Measurements from ENCODE around the gene KLHL20. TPM values are rescaled to one million over a fixed set of nuclear protein-coding genes. Genes with fewer than 3 reads are reported as not detected.
"Not testable (repeated sequence)": the region's sequence is repeated elsewhere in the genome, so short reads cannot be mapped to it uniquely, and the experiment has no call there.

Gene KLHL20
- total RNA-seq, 5 donors from 2014 or later (not counting 1 experiment from before 2014, with no cell fraction given): 28.7 to 34.5 (median 31.2) TPM

DNA sequence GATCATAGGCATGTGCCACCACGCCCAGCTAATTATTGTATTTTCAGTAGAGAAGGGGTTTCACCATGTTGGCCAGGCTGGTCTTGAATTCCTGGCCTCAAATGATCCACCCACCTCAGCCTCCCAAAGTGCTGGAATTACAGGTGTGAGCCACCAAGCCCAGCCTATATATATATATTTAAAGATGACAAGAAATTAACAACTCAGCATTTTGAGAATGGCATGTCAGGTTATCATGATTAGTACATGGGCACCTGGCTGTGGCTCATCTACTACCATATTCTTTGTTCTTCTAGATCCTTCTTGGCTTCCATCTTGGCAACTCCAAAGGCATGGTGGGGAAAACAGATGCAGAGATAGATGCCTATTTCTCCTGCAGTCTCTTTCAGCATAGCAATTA, 85.2 kb downstream of the KLHL20 start:
- H3K27me3 Mint-ChIP-seq; H3K27ac Mint-ChIP-seq; H3K27me3 ChIP-seq (replicated peaks in 1 of 2; ENCODE audit: control insufficient read depth in 2 of 2, extremely low read depth in 1 of 2, insufficient read depth in 2 of 2, low read length in 1 of 2); ATAC-seq (replicated peaks in 1 of 4); H3K27ac ChIP-seq (ENCODE audit: low read length); H3K9me3 ChIP-seq; CTCF ChIA-PET; H3K4me1 Mint-ChIP-seq; H3K9me3 Mint-ChIP-seq; H3K4me3 Mint-ChIP-seq; H3K36me3 ChIP-seq (ENCODE audit: control insufficient read depth in 2 of 2, extremely low read depth in 1 of 2, insufficient read depth in 1 of 2, low read length in 1 of 2); H3K4me3 ChIP-seq (ENCODE audit: control insufficient read depth in 1 of 2, extremely low read depth in 1 of 2, low read length in 1 of 2); DNase-seq; H3K4me1 ChIP-seq (ENCODE audit: control insufficient read depth in 1 of 2, extremely low read depth in 1 of 2, insufficient read depth in 2 of 2, low read length in 2 of 2); POLR2A ChIA-PET: not testable (repeated sequence)
- WGBS (ENCODE audit: insufficient coverage): no CpG with 5 or more reads among the region's 1 CpG
- peaks cover 26% of the 10 kb centered on the region for H3K36me3 Mint-ChIP-seq

DNA sequence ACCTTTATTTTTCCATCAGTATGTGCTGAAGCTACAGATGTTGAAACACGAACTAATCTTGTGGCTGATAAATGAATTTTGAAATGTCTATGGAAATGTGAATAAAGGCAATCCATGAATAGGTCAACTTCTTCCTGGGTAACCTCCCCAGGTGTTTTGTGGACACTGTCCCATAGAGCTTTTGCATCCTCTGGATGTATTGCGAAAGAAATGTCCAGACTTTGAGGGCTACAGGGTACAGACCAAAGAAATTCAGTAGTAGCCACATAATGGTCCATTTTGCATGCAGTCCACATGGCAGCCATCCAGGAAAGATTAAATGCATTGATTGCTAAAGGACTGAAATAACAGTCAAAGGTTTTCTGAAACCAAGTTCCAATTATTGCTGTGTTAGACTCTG, 88.2 kb downstream of the KLHL20 start:
- peaks cover 33% of the 10 kb centered on the region for H3K36me3 Mint-ChIP-seq

DNA sequence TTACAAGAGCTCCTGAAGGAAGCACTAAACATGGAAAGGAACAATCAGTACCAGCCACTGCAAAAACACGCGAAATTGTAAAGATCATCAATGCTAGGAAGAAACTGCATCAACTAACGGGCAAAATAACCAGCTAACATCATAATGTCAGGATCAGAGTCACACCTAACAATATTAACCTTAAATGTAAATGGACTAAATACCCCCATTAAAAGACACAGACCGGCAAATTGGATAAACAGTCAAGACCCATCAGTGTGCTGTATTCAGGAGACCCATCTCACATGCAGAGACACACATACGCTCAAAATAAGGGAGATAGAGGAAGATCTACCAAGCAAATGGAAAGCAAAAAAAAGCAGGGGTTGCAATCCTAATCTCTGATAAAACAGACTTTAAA, 98.9 kb downstream of the KLHL20 start:
- CTCF ChIA-PET; H3K27me3 Mint-ChIP-seq; H3K9me3 ChIP-seq; H3K4me3 ChIP-seq (ENCODE audit: control insufficient read depth in 1 of 2, extremely low read depth in 1 of 2, low read length in 1 of 2); H3K27me3 ChIP-seq (replicated peaks in 1 of 2; ENCODE audit: control insufficient read depth in 2 of 2, extremely low read depth in 1 of 2, insufficient read depth in 2 of 2, low read length in 1 of 2); H3K36me3 ChIP-seq (ENCODE audit: control insufficient read depth in 2 of 2, extremely low read depth in 1 of 2, insufficient read depth in 1 of 2, low read length in 1 of 2); H3K27ac Mint-ChIP-seq; ATAC-seq (replicated peaks in 1 of 4); POLR2A ChIA-PET; DNase-seq; H3K4me3 Mint-ChIP-seq; H3K4me1 ChIP-seq (ENCODE audit: control insufficient read depth in 1 of 2, extremely low read depth in 1 of 2, insufficient read depth in 2 of 2, low read length in 2 of 2); H3K9me3 Mint-ChIP-seq; H3K27ac ChIP-seq (ENCODE audit: low read length): not testable (repeated sequence)
- 100% methylated on average over 3 of the region's 5 CpGs for WGBS (ENCODE audit: insufficient coverage)
- peaks cover 37% of the 10 kb centered on the region for H3K36me3 Mint-ChIP-seq
- H3K4me1 Mint-ChIP-seq: peaks cover 26 to 36% (median 32%) of the 10 kb centered on the region in 3 donors

More for the DNA sequence above, 88.2 kb downstream of the KLHL20 start:
- ATAC-seq (replicated peaks in 1 of 4): no peak
- Histone ChIP-seq H3K27ac (ENCODE audit: low read length) (no peak overlapping the region), H3K36me3 (ENCODE audit: control insufficient read depth in 2 of 2, extremely low read depth in 1 of 2, insufficient read depth in 1 of 2, low read length in 1 of 2) (peaks cover 0 to 25% of the 10 kb centered on the region in 2 donors), H3K27me3 (replicated peaks in 1 of 2; ENCODE audit: control insufficient read depth in 2 of 2, extremely low read depth in 1 of 2, insufficient read depth in 2 of 2, low read length in 1 of 2) (no peaks in the 10 kb centered on the region), H3K9me3 (no peaks in the 10 kb centered on the region), H3K4me1 (ENCODE audit: control insufficient read depth in 1 of 2, extremely low read depth in 1 of 2, insufficient read depth in 2 of 2, low read length in 2 of 2) (no peaks in the 10 kb centered on the region), H3K4me3 (ENCODE audit: control insufficient read depth in 1 of 2, extremely low read depth in 1 of 2, low read length in 1 of 2) (no peak overlapping the region)
- no peaks in the 10 kb centered on the region for H3K9me3 Mint-ChIP-seq
- DNase-seq: no peak
- ChIA-PET CTCF (no interaction called here), POLR2A (no interaction called here)
- no peak overlapping the region for H3K4me3 Mint-ChIP-seq
- 100% methylated on average over 2 of the region's 2 CpGs for WGBS (ENCODE audit: insufficient coverage)
- no peaks in the 10 kb centered on the region for H3K27me3 Mint-ChIP-seq
- no peaks in the 10 kb centered on the region for H3K4me1 Mint-ChIP-seq
- H3K27ac Mint-ChIP-seq: no peak overlapping the region

DNA sequence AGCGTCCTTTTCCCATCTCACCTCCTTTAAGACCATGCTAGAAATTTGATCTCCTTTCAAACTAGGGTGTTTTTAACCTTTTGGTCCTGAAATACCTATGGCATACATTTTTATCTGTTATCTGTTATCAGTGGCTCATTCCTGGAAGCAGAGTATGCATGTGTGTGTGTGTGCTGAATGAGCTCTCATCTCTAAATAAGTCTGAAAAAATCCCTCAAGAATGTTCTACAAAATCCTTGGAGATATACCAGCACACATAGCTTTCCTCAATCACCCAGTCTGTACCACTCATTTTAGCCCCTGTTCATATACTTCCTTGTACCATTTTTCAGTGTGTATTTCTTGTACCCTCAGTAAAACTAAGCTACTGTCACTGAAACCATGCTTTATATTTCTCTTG, 103.7 kb downstream of the KLHL20 start:
- CTCF ChIA-PET: no interaction called here
- H3K27ac Mint-ChIP-seq: no peak overlapping the region
- Histone ChIP-seq H3K9me3 (no peaks in the 10 kb centered on the region), H3K27me3 (replicated peaks in 1 of 2; ENCODE audit: control insufficient read depth in 2 of 2, extremely low read depth in 1 of 2, insufficient read depth in 2 of 2, low read length in 1 of 2) (no peaks in the 10 kb centered on the region), H3K27ac (ENCODE audit: low read length) (no peak overlapping the region), H3K4me3 (ENCODE audit: control insufficient read depth in 1 of 2, extremely low read depth in 1 of 2, low read length in 1 of 2) (no peak overlapping the region), H3K36me3 (ENCODE audit: control insufficient read depth in 2 of 2, extremely low read depth in 1 of 2, insufficient read depth in 1 of 2, low read length in 1 of 2) (peaks cover 0 to 3% of the 10 kb centered on the region in 2 donors), H3K4me1 (ENCODE audit: control insufficient read depth in 1 of 2, extremely low read depth in 1 of 2, insufficient read depth in 2 of 2, low read length in 2 of 2) (peaks cover 2 to 6% of the 10 kb centered on the region in 2 experiments)
- H3K4me1 Mint-ChIP-seq: peaks cover 43 to 51% (median 50%) of the 10 kb centered on the region in 3 donors
- no peaks in the 10 kb centered on the region for H3K9me3 Mint-ChIP-seq
- no peak for DNase-seq
- no CpG with 5 or more reads among the region's 1 CpG for WGBS (ENCODE audit: insufficient coverage)
- no peak overlapping the region for H3K4me3 Mint-ChIP-seq
- no peak for ATAC-seq (replicated peaks in 1 of 4)
- no peaks in the 10 kb centered on the region for H3K27me3 Mint-ChIP-seq
- POLR2A ChIA-PET: interaction anchor here (0.5 to 0.6 kb wide), 2 partner anchors 18 to 1211 kb away, joined by 3 to 7 read pairs; no protein-coding TSS in a partner anchor
- H3K36me3 Mint-ChIP-seq: peaks cover 18% of the 10 kb centered on the region

DNA sequence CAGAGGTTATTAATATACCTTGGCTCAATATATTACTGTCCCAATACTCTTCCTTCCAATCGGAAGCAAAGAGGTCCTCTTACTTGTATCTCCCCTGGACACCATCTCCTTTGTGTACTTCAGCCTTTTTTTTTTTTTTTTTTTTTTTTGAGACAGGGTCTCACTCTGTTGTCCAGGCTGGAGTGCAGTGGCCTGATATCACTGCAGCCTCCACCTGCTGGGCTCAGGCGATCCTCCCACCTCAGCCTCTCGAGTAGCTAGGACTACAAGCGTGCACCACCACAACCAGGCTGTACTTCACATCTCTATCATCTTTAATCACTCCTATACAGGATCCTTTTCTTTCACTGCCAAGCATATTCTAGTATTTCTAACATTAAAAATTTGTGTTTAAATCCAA, 106.9 kb downstream of the KLHL20 start:
- Histone ChIP-seq H3K9me3 (no peaks in the 10 kb centered on the region), H3K27me3 (replicated peaks in 1 of 2; ENCODE audit: control insufficient read depth in 2 of 2, extremely low read depth in 1 of 2, insufficient read depth in 2 of 2, low read length in 1 of 2) (no peaks in the 10 kb centered on the region), H3K4me3 (ENCODE audit: control insufficient read depth in 1 of 2, extremely low read depth in 1 of 2, low read length in 1 of 2) (no peak overlapping the region), H3K4me1 (ENCODE audit: control insufficient read depth in 1 of 2, extremely low read depth in 1 of 2, insufficient read depth in 2 of 2, low read length in 2 of 2) (peaks cover 9 to 19% of the 10 kb centered on the region in 2 experiments), H3K27ac (ENCODE audit: low read length) (no peak overlapping the region), H3K36me3 (ENCODE audit: control insufficient read depth in 2 of 2, extremely low read depth in 1 of 2, insufficient read depth in 1 of 2, low read length in 1 of 2) (peaks cover 0 to 3% of the 10 kb centered on the region in 2 donors)
- H3K9me3 Mint-ChIP-seq: no peaks in the 10 kb centered on the region
- H3K4me1 Mint-ChIP-seq: peaks cover 43 to 52% (median 43%) of the 10 kb centered on the region in 3 donors
- no peak for ATAC-seq (replicated peaks in 1 of 4)
- ChIA-PET CTCF (no interaction called here), POLR2A (no interaction called here)
- WGBS (ENCODE audit: insufficient coverage): 90% methylated on average over 4 of the region's 4 CpGs
- H3K4me3 Mint-ChIP-seq: peak overlapping the region in 1 of 3 donors; percentile 99
- no peak for DNase-seq
- no peak overlapping the region for H3K27ac Mint-ChIP-seq
- H3K36me3 Mint-ChIP-seq: peaks cover 7% of the 10 kb centered on the region
- no peaks in the 10 kb centered on the region for H3K27me3 Mint-ChIP-seq

DNA sequence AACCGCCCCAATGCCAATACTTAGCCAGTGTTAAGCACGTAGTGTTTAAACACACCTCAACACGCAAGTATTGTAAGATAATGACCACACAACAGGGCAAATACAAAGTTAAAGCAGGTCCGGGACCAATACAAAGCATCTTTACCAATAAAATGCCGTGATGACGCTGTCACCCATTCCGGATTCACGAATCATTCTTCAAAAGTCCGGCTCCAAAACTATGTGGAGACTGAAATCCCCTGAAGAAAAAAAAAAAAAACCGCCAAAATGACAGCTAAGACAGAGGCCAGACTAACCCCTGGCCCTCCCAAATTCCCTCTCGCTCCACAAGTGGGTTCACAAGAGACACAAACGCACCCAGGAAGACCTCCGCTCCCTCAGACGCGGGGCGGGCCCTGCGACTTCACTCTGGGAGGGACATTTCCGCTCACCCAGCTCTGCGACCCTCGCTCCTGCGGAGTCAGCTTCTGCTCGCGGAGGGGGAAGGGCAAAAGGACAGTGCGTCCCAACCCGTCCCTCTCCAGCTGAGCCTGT, 109.1 kb downstream of the KLHL20 start:
- CTCF ChIA-PET: interaction anchor here (0.6 to 2.9 kb wide), 14 partner anchors 21 to 1082 kb away, joined by 3 to 49 read pairs (median 4); partner anchors contain the start of genes KLHL20 (in 1 of the 2), PRDX6 (in 1 of the 2) and ZBTB37 (in 1 of the 2)
- H3K9me3 ChIP-seq: no peaks in the 10 kb centered on the region
- Mint-ChIP-seq H3K4me3 (peak overlapping the region; percentile 94 to 99 (median 96)), H3K4me1 (peaks cover 43 to 59% (median 57%) of the 10 kb centered on the region in 3 donors), H3K36me3 (peaks cover under 1% of the 10 kb centered on the region), H3K27ac (peak overlapping the region; percentile 94 to 96), H3K9me3 (no peaks in the 10 kb centered on the region), H3K27me3 (no peaks in the 10 kb centered on the region)
- H3K4me1 ChIP-seq (ENCODE audit: control insufficient read depth in 1 of 2, extremely low read depth in 1 of 2, insufficient read depth in 2 of 2, low read length in 2 of 2): peaks cover 9 to 19% of the 10 kb centered on the region in 2 experiments
- ATAC-seq (replicated peaks in 1 of 4): peak; percentile 29 to 37 (median 36)
- peaks cover 0 to 3% of the 10 kb centered on the region in 2 donors for H3K36me3 ChIP-seq (ENCODE audit: control insufficient read depth in 2 of 2, extremely low read depth in 1 of 2, insufficient read depth in 1 of 2, low read length in 1 of 2)
- no peaks in the 10 kb centered on the region for H3K27me3 ChIP-seq (replicated peaks in 1 of 2; ENCODE audit: control insufficient read depth in 2 of 2, extremely low read depth in 1 of 2, insufficient read depth in 2 of 2, low read length in 1 of 2)
- peak overlapping the region; percentile 85 for H3K4me3 ChIP-seq (ENCODE audit: control insufficient read depth in 1 of 2, extremely low read depth in 1 of 2, low read length in 1 of 2)
- peak overlapping the region; percentile 81 for H3K27ac ChIP-seq (ENCODE audit: low read length)
- WGBS (ENCODE audit: insufficient coverage): 2% methylated on average over 22 of the region's 25 CpGs
- POLR2A ChIA-PET: interaction anchor here (0.5 to 1.1 kb wide), 5 partner anchors 28 to 911 kb away, joined by 3 to 6 read pairs (median 3); partner anchors contain the start of gene GAS5 (in 1 of the 2)
- peak in 1 of 35 experiments; percentile 1 for DNase-seq

All from T-cell (primary cell).